GM18907 (cell line): ENCODE measurements around the gene ABHD13.
"Not testable (repeated sequence)": the region's sequence is repeated elsewhere in the genome, so short reads cannot be mapped to it uniquely, and the experiment has no call there.

Source experiments
- ATAC-seq: cut with Tn5 transposase; IDR thresholded peaks from one replicate; pipeline ENCODE4 v1.9.1; 2021; ENCODE audit warnings: mild to moderate bottlenecking, moderate library complexity; ENCODE audit not compliant: unreplicated experiment

ABHD13 gene

DNA sequence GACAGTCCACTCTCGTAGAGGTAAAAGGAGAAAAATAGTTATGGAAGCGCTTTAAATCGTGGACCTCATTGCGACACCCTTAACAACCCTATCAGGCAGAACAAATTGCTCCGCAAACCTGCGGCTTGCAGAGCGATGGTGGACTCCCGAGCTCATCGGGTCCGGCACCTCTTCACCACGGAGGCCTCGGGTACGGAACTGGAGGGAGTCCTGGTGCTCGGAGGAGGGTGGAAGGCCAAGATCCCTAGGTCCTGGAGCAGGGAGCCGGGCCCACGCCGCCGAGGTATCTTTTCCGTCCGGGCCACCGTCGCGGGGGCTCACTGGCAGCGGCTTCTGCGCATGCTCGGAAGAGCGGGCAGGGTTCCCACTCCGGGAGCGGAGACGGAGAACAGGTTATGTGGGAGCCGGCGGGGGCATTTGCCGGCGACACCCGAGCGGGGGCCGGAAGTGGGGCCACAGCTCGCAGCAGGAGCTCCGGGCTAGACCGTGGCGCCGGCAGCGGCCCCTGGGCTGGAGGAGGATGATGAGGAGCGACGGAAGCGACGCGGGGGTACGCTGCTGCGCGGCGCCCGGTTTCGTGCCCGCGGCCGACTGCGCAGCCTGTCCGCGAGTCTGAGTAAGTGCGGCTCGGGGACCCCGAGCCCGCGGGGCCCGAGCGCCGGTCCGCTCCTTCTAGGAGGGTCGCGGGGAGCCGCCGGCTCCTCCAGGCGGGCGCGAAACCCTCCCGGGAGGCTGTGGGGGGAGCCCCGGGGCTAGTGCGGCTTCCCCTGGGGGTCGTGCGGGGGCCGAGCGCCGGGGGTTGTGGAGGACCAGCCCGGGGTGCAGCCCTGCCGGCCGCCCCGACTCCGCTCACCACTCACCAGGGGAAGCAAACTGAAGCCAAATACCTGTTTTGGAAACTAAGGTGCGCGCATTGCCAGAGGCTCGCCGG is at the start of gene ABHD13:
ABHD13 (plus strand) TSS at position 349 of the 931 bp plus-strand sequence. CDS start 10,827 bp downstream, outside the sequence.
- peak; percentile 84 for ATAC-seq

DNA sequence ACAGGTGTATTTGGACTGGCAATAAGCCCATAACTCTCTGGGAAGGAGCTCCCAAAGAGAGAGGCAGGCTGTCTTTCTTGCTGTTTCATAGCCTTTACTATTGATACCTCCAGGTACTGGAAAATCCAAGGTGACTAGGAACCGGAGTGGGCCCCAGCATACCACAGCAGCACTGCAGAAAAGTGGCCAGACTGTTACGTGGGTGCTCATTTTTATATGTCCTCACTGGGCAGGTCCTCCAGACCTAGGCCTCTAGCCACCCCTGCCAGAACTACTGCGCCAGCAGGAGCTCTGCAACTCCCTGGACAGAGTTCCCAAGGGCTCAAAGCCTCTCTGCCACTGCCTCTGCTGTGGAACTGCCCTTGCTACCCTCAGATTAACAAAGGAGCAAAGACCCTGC is 49.3 kb upstream of the ABHD13 start:
- no peak for ATAC-seq

DNA sequence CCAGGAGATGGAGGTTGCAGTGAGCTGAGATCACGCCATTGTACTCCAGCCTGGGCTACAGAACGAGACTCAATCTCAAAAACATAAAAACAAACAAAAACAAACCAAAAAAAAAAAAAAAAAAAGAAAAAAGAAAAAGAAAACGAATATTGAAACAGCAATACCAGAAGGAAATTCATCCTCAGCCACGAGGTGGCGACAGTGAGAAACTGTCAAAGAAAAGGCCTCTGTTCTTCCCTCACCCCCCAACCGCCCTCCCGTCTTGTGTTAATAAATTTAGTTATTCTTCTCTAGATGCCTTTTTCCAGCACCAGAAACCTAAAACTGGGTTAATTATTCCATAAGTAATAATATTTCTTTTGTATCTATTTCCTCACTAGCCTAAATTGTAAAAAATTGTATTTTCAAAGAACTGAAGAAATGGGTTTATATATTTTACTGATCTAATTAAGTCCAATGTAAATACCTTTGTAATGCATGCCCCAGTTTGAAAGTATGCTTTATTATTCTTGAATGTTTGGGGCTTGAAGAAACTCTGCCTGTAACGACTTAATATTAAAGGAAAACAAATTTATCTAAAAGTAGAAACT is 41.4 kb upstream of the ABHD13 start:
- no peak for ATAC-seq

DNA sequence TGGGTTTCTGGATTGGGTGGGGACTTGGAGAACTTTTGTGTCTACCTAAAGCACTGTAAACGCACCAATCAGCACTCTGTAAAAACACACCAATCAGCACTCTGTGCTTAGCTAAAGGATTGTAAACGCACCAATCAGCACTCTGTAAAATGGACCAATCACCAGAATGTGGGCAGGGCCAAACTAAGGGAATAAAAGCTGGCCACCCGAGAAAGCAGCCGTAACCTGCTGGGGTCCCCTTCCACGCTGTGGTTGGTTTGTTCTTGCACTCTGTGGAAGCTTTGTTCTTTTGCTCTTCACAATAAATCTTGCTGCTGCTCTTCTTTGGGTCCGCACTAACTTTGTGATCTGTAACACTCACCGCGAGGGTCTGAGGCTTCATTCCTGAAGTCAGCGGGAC is 40.1 kb upstream of the ABHD13 start:
- ATAC-seq, result no peak

DNA sequence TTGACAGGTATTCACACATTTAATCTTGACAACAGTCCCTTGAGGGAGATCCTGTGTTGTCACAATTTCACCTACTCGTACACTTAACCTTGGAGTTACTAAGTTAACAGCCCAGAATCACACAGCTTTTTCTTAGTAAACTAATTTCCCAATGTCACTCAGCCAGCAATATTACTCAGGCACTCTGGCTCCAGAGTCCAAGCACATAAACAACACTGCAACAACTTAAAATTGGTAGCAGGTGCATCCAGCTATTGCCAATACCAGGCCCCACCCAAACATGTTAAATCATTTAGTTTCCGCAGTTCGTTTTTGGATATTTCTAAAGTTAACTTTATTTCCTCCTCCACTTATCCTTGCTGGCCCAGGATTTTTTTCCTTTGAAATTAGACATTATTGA is 35.5 kb upstream of the ABHD13 start:
- ATAC-seq, result no peak

DNA sequence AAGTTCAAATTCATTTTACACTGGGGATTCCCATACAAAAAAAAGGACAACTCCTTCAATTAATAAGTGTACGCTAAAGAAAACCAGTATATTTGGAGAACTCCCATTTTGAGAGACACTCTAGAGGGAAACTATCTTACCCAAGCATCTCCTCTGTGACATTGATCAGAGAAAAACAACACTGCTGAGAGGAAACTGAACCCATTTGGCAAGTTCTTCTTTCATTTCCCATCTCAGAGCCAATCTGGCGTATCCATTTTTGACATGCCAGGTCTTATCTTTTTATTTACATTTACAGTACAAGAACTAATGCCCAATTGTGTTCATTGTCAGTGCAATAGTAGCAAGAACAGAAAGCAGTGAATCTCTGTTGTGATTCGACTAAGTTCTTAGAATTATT is 33.0 kb upstream of the ABHD13 start:
- no peak for ATAC-seq

DNA sequence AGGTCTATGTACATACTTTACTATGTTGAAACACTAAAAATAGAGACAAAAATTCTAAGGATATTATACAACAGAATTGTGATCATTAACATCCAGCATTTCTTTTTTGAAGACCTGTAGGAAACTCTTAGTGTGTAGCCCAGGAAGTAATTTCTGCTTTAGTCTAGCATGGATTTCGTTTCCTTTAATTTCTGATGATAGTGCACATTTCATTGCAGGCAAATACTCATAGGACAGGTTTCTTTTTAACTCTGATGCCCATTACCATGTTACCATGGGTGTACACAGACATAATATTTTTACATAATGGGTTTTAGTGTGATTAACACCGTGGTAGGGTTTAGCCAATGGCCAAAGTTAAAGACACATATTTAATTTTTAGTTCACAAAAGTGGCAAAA is 29.9 kb upstream of the ABHD13 start:
- ATAC-seq, result no peak

DNA sequence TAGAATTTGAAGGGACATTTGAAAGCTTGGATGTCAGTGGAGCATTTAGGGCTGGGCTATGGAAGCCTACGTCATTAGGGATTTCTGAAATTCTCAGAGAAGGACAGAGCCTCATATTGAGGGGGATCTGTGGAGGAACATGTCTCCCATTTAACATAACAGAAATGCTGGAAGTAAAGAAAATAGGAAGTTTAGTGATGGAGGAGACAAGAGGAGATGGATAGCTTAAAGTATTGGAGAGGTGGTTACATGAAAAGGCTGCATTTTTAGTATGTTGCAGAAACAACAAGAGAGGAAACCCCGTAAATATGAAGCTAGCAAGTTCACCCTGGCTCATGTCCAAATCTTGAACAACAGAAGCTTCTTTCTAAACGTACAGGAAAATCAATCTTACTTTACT is 27.3 kb upstream of the ABHD13 start:
- ATAC-seq, result no peak

DNA sequence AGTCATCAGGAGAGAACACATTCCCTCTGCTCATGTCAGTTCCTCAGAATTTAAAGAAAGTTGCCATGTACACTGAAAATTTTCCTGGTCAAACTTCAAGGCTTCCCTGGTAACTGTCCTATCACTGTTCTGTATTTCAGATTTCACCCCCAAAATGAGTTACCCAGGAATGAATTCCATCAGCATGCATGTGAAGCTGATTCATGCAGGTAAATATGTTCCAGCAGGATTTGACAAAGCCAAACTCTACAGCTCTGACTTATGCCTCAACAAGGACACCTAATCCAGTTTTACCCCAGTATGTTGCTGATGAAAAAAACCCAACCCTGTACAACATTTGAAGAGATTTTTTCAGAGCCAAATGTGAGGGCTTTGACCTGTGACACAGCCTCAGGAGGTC is 24.4 kb upstream of the ABHD13 start:
- ATAC-seq, result no peak

DNA sequence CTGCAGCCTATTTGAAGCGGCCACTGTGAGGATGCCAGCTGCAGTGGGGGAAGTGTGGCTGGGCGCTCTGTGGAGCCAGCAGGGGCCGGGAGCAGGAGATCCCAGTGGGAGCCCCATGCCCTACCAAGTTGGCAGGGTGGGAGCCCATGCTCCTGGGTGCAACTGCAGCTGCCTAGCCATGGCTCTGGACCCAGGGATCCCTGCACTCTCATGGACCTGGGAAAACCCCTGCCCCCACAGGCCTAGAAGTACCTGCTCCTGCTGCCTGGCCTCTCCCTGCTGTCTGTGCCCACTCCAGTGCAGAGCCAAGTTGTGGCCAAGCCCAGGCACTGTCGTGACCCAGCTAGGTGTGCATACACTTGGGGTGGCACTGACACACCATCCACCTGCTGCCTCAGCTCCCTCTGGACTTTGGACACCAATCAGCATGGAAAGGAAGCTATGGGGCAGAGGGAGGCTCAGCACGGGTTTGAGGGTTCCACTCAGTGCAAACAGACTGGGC is 23.7 kb upstream of the ABHD13 start:
- ATAC-seq, result no peak

DNA sequence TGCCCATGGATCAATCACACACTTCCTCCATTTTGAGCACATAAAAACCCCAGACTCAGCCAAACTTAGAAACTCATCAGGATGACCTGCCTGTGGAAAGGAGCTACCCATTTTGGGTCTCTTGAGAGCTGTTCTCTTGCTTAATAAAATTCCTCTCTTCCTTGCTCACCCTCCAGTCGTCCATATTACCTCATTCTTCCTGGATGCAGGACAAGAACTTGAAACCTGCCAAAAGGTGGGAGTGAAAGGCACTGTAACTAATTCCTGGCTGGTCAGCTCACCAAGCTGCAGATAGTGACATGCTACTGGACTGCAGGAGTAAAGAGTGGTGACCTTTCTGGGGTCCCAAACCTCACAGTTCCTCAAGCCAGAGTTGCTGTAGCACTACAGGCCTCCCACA is 23.0 kb upstream of the ABHD13 start:
- no peak for ATAC-seq

DNA sequence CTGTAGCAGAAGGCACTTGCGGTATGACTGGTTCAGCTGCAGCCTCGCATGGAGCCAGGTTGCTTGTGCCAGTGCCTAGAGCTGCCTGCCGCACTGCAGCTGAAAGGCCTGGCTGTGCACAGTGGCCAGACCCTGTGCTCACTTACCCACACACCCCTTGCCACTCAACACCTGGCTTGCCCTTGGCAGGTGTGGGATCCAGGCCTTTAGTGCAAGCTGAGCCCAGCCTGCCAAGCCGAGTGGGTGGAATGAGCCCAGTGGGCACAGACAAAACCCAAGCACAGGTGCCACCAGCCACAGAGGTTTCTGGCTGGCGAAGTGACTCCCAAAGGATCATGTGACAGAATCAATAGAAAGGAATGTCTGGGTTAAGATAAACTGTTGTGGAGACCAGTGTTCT is 22.3 kb upstream of the ABHD13 start:
- ATAC-seq, result no peak

DNA sequence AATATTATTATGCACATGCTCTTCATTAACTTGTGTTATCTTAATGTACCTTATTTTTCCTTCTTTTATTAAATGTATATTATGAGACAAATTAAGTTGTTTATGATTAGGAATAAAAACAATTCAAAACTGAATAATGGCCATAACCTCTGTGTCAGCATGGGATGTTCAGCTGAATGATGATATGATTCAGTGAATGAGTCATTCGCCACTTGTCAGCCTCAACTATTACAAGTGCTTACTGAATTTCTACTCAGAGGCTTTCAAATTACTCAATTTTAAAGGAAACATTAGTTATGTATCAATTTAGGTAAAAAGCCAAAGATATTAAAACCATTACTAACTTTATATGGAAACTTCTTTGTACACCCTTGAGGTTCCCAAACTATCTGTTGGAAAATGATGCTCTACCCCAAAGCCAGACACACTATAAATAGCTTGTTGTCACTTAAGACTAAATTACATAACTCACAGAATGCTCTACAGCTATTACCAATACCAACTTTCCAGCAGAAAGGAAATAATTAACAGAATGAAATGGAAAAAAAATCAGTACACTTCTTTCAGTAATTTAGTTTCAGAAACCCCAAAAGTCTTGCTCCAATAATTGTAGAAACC is 17.3 kb upstream of the ABHD13 start:
- ATAC-seq, result no peak

DNA sequence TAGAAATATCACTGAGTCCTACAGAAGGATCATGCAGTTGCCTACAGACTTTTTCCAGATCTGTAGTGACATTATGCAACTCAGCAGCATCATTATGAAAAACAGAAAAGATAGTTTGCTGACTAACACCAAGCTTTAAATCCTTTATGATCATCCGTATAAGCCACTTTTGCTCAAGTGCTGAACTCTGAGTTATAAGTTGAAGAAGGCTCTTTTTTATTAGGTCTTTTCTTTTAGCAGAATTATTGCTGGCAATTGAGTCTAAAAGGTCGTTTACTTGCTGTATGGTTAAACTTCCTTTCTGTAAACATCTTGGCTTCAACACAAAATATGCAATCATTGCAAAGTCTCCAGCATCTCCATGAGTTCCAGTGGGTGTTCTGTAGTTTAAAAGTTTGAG is 7.6 kb upstream of the ABHD13 start:
- ATAC-seq, result no peak

DNA sequence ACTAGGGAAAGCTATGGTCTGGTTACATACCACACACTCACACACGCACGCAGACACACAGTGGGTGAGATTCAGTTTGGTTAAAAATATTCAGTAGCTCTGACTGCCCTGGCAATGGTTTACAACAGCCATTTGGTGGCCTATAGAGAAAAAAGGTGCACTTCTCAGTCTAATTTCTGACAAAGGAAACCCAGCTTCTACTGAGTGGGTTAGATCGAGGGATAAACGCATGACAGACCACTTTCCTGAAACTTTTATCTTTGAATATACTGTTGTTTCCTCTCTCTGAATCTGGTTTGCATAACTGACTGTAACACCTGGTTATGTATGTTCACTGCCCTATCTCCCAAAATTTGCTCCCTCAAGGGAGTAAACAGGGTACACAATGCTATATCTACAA is 5.3 kb upstream of the ABHD13 start:
- peak; percentile 55 for ATAC-seq

DNA sequence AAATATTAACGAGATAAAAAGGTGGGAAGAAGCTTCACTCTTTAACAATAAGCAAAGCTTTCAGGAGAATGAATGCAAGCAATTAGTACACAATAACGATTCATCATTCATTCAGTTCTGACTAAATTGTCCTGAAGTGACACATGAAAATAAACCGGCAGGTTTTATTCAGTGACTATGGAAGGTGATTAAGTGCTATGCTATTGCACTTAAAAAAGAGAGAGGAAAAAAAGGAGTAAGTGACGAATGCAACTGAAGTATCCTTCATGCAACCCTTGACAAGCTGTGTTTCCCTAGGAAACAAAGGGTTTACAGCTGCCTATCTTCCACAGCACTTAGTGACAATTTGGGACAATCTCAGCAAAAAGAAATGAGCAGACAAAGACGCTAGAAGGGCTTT is 4.2 kb upstream of the ABHD13 start:
- ATAC-seq, result no peak

DNA sequence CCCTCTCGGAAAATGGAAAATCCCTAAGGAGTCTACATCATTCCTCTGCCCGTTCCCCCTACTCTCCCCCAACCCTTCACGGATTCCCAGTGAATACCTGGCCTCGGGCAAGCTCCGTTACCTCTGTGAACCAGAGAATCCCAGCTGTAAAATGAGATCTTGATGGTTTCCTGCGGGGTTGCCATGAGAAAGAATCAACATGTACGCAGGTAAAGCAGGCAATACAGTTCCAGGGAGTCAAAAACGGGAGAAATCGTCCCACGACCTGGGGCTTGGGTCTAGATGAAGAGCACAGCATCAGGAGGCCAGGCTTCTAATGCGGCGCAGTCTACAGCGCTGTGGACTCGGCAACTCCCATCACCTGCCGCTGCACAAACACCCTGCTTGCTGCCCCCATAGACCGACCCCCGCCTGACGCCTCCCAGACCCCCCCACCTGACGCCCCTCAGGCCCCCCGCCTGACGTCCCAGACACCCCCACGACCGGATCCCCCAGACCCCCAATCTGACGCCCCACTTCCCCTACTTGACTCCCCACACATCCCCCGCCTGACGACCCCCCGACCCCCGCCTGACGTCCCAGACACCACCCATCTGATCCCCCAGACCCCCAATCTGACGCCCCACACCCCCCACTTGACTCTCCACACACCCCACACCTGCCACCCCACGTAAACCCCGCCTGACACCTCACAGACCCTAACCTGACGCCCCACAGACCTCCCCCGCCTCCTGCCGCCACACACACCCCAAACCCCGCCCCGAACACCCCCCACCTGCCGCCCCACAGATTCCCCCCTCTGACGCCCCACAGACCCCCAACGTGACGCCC is 3.5 kb upstream of the ABHD13 start:
- ATAC-seq, result no peak

DNA sequence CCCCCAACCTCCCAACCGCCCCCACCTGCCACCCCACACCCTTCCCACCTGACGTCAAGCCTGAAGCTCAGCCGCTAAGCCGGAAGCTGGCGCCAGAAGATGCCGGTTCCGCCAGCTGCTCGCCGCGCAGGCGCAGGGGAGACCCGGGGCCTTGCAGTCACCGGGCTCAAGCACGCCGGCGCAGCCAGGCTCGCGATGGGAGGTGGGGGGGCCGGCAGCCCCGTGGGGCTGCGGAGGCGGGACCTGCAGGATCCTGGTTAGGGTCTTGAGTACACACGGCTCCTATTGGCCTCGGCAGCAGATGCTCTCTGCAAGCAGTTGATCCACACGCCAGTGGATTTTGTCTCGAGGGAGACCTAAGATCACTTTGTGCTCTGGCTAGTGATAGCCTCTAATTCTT is 2.8 kb upstream of the ABHD13 start, which contains the start of gene LIG4:
LIG4 (minus strand) TSS at position 101 of the 400 bp plus-strand sequence. CDS start 4,268 bp downstream, outside the sequence.
- ATAC-seq, result peak; percentile 62

DNA sequence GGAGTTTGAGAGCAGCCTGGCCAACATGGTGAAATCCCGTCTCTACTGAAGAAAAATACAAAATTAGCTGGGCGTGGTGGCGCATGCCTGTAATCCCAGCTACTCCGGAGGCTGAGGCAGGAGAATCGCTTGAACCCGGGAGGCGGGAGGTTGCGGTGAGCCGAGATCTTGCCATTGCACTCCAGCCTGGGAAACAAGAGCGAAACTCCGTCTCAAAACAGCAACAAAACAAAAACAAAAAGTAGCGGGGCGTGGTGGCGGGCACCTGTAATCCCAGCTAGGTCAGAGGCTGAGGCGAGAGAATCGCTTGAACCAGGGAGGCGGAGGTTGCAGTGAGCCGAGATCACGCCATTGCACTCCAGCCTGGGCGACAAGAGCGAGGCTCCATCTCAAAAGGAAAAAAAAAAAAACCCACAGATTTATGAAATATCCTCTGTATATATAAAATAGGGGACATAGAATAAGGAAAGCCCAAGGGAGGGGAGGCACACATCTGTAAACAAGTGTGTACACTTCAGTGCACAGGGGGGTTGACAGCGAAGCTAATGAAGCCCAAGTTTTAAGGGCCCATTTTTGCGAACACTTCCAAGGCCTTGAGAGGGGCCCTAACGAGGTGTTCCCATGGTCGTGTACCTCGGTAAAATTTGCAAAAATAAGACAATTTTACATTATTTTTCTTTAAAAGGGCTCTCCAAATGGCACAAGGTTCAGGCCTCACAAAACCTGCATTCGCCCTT is 717 bp upstream of the ABHD13 start:
- not testable (repeated sequence) for ATAC-seq

DNA sequence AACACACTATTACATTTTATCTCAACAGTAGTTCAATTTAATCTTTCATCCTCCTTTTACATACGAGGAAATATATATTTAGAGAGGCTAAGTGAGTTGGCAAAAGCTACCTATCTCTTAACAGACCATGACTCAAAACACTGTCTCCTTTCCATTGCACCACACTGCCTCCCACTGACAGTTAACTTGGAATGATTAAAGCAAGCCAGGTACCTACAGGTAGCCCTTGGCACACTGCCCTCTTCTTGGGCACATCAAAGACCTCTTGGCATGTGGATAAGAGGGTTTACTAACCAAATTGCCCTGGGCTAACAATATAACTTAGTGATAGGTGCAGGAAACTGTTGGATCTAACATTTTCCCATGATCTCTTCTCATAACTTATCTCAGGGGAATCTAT is 1.8 kb downstream of the ABHD13 start:
- no peak for ATAC-seq
